IgD-negative memory B cell (primary cell): ENCODE data around the gene KRT23. TPM values are rescaled to one million over a fixed set of nuclear protein-coding genes. Genes with fewer than 3 reads are reported as not detected.
"Not testable (repeated sequence)": the region's sequence is repeated elsewhere in the genome, so short reads cannot be mapped to it uniquely, and the experiment has no call there.

Experiments
- H3K27ac Mint-ChIP-seq, 3 donors: one replicate each; pipeline ENCODE4 v1.8.0; 2020 to 2022; ENCODE audit warnings: mild to moderate bottlenecking in 3 of 3, mixed read lengths in 3 of 3, moderate library complexity in 1 of 3
- H3K27me3 Mint-ChIP-seq: one replicate; pipeline ENCODE4 v1.8.0; 2021; ENCODE audit warnings: mixed read lengths
- H3K36me3 Mint-ChIP-seq: one replicate; pipeline ENCODE4 v1.8.0; 2020; ENCODE audit warnings: mild to moderate bottlenecking, mixed read lengths
- H3K4me1 Mint-ChIP-seq, 3 donors: one replicate each; pipeline ENCODE4 v1.8.0; 2020 to 2022; ENCODE audit warnings: mixed read lengths in 3 of 3, mild to moderate bottlenecking in 1 of 3
- H3K4me3 Mint-ChIP-seq, 4 donors: one replicate each; pipeline ENCODE4 v1.8.0; 2020 to 2022; ENCODE audit warnings: mild to moderate bottlenecking in 4 of 4, mixed read lengths in 4 of 4, moderate library complexity in 3 of 4
- H3K9me3 Mint-ChIP-seq, 3 donors: one replicate each; pipeline ENCODE4 v1.8.0; 2020 to 2021; ENCODE audit warnings: mixed read lengths in 3 of 3, mild to moderate bottlenecking in 1 of 3
- polyA plus RNA-seq: library from polyadenylated mRNA; unstranded; fragments of 300-500 nt; fragmentation: Illumina TruSeq; gene quantifications from one replicate; pipeline ENCODE4 v1.2.3, GENCODE V29; 2021

KRT23 gene
- polyA plus RNA-seq, 1 donor from 2014 or later, result not detected

DNA sequence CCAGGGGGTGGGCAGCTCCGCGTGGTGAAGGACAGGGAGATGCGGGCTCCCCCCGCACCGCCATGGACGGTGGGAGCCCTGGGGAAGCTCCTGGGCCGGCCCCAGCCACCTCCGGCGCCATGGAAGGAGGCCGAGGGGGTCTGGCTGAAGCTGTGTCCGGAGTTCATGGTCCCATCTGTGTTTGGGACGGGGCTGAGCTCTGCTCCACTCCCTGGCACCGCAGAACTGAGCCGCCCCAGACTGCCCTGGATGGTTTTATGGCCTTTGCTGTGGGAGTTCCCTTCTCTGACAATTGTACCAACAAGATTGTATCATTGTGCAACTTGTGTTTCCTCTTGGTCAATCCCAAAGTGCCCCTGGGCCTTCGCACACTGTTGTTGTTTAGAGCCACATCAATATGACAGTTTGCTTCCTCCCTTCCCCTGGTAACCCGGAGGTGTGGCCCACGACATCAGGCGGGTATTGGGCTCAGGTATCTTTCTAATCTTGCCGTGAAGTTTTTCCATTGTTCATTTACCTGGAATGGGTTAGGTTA is 942 bp downstream of the KRT23 start:
- Mint-ChIP-seq H3K4me3 (no peak overlapping the region), H3K27ac (no peak overlapping the region), H3K4me1 (peaks cover 0 to 1% (median 0%) of the 10 kb centered on the region in 3 donors), H3K36me3 (no peaks in the 10 kb centered on the region), H3K9me3 (no peaks in the 10 kb centered on the region), H3K27me3 (peaks cover 15% of the 10 kb centered on the region)

DNA sequence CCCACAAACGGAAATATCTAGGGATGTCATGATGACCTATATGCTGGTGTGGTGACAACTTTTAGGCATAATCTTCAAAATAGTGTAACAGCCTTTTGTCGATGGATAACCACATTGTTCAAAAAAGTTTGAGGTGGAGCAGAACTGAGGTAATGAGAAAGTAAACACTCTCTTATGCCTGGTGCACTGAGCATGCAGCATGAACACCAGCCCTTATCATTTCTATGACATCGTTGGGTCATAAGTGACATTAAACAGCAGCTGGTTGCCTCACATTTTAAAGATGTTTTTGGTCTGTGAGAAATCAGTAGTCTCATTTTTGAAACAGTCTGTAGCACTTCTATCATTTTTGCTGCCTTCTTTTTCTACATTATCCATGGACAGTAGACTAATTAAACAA is 1.8 kb downstream of the KRT23 start:
- H3K27ac Mint-ChIP-seq, result no peak overlapping the region
- H3K4me3 Mint-ChIP-seq, result no peak overlapping the region
- peaks cover 0 to 3% (median 0%) of the 10 kb centered on the region in 3 donors for H3K9me3 Mint-ChIP-seq
- H3K27me3 Mint-ChIP-seq, result peaks cover 15% of the 10 kb centered on the region
- peaks cover 0 to 1% (median 0%) of the 10 kb centered on the region in 3 donors for H3K4me1 Mint-ChIP-seq
- H3K36me3 Mint-ChIP-seq, result no peaks in the 10 kb centered on the region

DNA sequence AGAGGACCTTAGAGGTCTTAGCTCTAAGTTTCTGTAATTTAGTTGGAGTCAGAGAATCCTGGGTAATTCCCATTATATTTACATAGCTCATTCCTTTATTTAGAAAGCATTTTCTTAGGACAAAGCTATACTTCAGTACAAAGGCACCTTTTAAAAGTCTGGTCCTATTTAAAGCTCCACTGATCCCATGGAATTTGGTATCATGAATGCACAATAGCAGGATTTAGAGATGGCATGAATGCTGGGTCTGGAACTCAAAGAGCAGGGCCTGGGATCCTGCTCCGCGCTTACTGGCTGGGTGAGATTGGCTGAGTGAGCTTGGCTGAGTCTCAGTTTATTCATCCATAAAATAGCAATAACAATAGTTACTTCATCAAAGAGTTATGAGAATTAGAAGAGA is 4.8 kb downstream of the KRT23 start:
- H3K4me1 Mint-ChIP-seq, result peaks cover 0 to 1% (median 0%) of the 10 kb centered on the region in 3 donors
- H3K36me3 Mint-ChIP-seq, result no peaks in the 10 kb centered on the region
- H3K4me3 Mint-ChIP-seq, result no peak overlapping the region
- H3K27ac Mint-ChIP-seq, result no peak overlapping the region
- peaks cover 0 to 3% (median 0%) of the 10 kb centered on the region in 3 donors for H3K9me3 Mint-ChIP-seq
- H3K27me3 Mint-ChIP-seq, result peaks cover 12% of the 10 kb centered on the region

DNA sequence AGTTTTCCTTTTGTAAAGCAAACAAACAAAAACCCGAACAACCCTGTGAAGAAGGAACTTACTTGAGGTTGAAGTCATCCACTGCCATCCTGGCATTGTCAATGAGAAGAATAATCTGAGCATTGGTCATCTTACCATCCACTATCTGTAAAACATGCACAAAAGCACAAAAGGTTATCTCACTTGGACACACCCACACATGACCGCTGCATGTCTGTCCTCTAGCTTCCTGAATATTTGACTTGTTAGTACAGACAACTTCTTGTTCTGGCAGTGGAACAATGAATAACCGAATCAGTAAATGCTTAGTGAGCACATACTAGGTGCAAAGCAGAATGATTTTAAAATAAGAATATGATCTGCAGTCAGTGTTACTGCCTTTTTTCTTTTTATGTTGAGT is 6.1 kb downstream of the KRT23 start:
- H3K9me3 Mint-ChIP-seq, result peaks cover 0 to 3% (median 0%) of the 10 kb centered on the region in 3 donors
- H3K4me3 Mint-ChIP-seq, result no peak overlapping the region
- H3K4me1 Mint-ChIP-seq, result no peaks in the 10 kb centered on the region
- H3K27ac Mint-ChIP-seq, result no peak overlapping the region
- H3K27me3 Mint-ChIP-seq, result peaks cover 11% of the 10 kb centered on the region
- no peaks in the 10 kb centered on the region for H3K36me3 Mint-ChIP-seq

DNA sequence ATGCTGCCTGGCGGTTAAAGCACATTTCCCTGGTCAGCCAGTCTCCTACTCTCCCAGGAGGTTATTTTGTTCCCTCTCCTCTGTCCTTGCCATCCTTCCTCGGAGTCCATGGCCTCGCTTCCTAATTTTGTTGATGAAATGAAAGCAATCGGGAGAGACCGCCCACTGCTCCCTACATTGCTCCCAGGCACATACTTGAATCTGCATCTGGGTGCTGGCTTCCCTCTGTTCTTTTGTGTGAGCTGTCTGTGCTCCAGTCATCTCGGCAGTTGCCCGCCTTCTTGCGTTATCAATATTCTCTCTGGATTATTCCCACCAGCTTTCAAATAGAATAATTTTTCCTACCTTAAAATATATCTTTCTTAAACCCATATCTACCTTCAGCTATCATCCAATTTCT is 11.1 kb downstream of the KRT23 start:
- Mint-ChIP-seq H3K4me3 (no peak overlapping the region), H3K9me3 (peaks cover 0 to 2% (median 0%) of the 10 kb centered on the region in 3 donors), H3K27me3 (peaks cover 9% of the 10 kb centered on the region), H3K36me3 (no peaks in the 10 kb centered on the region), H3K27ac (no peak overlapping the region), H3K4me1 (no peaks in the 10 kb centered on the region)

DNA sequence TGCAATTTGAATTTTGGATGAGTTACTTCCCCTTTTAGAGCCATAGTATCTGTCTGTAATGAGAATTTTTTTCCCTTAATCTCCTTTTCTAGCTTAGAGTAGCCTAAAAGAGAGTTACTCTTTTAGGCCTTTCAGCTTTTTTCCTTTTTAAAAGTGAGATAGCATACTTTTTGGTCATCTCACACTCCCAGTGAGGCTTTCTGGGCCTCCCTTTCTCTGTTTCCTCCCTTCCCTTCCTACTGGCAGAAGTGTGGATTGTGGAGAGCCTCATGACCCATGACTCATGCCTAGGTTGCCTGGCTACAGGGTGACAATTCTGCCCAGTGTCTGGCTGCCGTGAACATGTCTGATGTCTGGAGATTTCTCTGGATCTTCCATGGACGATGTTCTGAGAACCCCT is 15.2 kb downstream of the KRT23 start:
- H3K4me3 Mint-ChIP-seq, result no peak overlapping the region
- H3K27me3 Mint-ChIP-seq, result peaks cover 9% of the 10 kb centered on the region
- no peak overlapping the region for H3K27ac Mint-ChIP-seq
- H3K4me1 Mint-ChIP-seq, result no peaks in the 10 kb centered on the region
- no peaks in the 10 kb centered on the region for H3K9me3 Mint-ChIP-seq
- no peaks in the 10 kb centered on the region for H3K36me3 Mint-ChIP-seq

DNA sequence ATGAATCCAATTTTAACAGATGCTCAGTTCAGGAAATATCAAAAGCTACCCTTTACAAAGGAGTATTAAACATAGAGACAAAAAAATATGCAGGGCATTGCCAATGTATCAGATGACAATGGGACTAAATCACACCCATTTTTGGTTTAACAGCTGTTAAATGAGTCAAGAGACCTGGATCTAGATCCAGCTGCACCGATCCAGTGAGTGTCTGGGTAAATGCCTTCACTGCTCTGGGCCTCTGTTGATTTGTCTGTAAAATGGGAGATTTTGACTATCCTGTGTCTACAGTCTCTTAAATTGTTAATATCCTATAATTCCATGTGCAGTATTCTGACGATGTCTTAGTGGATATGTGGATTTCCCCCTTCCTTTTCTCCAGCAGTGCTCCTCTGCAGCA is 16.4 kb downstream of the KRT23 start:
- no peak overlapping the region for H3K4me3 Mint-ChIP-seq
- peak overlapping the region in 1 of 3 donors; percentile 24 for H3K27ac Mint-ChIP-seq
- H3K36me3 Mint-ChIP-seq, result no peaks in the 10 kb centered on the region
- no peaks in the 10 kb centered on the region for H3K9me3 Mint-ChIP-seq
- peaks cover 0 to under 1% (median 0%) of the 10 kb centered on the region in 3 donors for H3K4me1 Mint-ChIP-seq
- H3K27me3 Mint-ChIP-seq, result peaks cover 6% of the 10 kb centered on the region

DNA sequence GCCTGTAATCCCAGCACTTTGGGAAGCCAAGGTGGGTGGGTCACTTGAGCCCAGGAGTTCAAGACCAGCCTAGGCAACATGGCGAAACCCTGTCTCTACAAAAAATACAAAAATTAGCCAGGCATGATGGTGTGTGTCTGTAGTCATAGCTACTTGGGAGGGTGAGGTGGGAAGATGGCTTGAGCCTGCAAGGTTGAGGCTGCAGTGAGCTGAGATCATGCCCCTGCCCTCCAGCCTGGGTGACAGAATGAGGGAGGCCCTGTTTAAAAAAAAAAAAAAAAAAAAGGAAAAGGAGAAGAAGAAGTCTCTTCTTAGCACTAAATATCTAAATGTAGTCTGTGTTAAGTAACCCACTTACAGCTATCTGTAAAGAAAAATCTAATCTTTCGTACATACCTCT is 20.3 kb downstream of the KRT23 start:
- not testable (repeated sequence) for H3K27ac Mint-ChIP-seq, H3K36me3 Mint-ChIP-seq, H3K27me3 Mint-ChIP-seq

DNA sequence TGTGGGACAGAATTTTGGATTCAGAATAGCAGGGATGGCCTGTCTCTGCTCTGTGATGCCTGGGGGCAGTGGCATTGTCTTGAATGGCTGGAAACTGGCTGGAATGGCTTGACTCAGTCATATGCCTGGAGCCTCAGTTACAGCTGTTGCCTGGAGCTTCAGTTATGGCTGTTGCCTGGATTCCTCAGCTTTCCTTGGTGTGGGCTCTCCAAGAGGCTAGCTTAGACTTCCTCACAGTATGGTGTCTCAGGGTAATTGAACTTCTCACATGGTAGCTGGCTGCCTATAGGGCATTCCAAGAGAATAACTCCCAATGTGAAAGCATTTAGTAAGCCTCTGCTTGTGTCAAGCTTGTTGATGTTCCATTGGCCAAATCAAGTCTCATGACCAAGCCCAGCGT is 21.1 kb downstream of the KRT23 start:
- Mint-ChIP-seq H3K4me3 (no peak overlapping the region), H3K27me3 (peaks cover 5% of the 10 kb centered on the region), H3K4me1 (peaks cover 3 to 10% (median 4%) of the 10 kb centered on the region in 3 donors), H3K27ac (no peak overlapping the region), H3K9me3 (no peaks in the 10 kb centered on the region), H3K36me3 (peaks cover 2% of the 10 kb centered on the region)

More for the DNA sequence above, 20.3 kb downstream of the KRT23 start:
- not testable (repeated sequence) for H3K4me3 Mint-ChIP-seq, H3K4me1 Mint-ChIP-seq, H3K9me3 Mint-ChIP-seq

DNA sequence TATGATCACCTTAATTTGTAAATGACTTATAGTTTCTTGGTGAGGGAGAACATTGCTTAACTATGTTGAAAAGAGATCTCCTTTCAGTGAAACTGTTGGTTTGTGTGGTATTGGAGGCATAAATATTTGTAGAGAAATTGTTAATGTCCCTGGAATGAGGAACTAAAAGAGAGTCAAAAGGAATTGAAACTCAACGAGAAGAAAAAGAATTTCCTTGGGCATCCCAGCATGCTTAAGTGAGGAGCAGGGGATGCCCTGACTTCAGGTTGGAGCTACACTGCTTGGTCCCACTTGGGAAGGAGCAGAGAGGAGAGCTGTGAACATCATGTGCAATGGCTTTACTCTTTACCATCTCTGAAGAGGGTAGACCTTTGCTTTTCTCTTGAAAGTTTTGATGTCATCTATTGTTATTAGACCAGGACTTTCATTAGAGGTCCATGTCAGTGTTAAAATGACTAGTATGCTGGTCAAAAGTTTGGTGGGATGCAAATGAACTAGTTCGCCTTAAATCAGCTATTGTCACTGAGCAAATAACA is 21.7 kb downstream of the KRT23 start:
- Mint-ChIP-seq H3K4me3 (peak overlapping the region in 1 of 4 donors; percentile 7), H3K4me1 (peaks cover 3 to 10% (median 4%) of the 10 kb centered on the region in 3 donors), H3K27me3 (peaks cover 5% of the 10 kb centered on the region), H3K27ac (no peak overlapping the region), H3K9me3 (no peaks in the 10 kb centered on the region), H3K36me3 (peaks cover 2% of the 10 kb centered on the region)

DNA sequence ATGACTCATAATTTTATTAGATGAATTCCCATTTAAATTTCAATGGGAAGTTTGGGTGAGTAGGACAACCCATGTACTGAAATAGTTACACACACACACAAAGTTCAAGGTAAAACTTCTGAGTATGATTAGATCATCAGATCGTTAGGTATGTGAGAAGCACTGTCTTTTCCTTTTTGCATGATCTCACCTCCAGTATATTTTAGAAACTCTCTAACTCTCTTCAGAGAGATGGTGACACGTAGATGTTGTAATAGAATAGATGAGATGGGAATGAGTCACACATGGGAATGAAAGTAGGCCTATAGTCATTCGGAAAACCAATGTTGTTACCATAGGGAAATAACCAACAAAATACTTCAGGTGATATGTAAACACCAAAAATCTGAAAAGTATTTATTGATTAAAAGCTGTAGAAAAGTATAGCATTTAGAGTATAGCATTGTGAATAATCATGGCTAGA is 22.2 kb downstream of the KRT23 start:
- Mint-ChIP-seq H3K27ac (no peak overlapping the region), H3K36me3 (peaks cover 2% of the 10 kb centered on the region)

DNA sequence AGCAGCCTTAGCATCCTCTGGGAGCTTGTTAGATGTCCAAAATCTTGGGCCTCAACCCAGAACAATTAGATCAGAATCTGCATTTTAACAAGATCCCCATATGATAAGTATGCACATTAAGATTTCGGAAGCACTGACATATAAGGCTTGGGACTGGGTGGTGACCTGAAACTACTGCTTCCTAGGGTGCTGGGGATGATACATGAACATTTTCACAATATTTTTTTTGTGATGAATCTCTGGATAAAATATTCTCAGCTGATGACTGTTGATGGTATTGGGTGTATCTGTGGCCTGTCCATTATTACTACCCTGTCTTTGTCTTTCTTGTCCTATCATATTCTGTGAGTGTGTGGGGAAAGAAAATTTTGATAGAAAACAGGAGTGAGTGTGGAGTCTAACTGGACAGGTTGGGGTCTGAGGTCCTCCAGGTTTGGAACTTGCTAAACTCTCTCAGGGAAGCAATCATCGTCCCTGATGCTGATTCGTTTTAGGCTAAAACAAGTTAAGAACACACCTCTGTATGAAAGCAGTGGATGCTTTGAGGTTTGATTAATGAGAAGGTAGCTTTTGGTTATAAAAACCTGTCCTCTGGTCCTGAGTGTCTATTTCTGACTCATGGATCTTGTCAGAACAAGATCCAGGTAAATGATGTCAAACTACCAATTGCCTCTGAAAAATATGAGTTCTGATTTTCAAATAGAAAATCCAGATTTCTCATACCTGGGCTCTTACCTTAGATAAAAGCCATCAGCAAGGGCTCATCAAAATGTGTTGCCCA is 23.2 kb downstream of the KRT23 start:
- Mint-ChIP-seq H3K27ac (no peak overlapping the region), H3K9me3 (no peaks in the 10 kb centered on the region), H3K27me3 (peaks cover 5% of the 10 kb centered on the region), H3K36me3 (peaks cover 2% of the 10 kb centered on the region), H3K4me3 (no peak overlapping the region), H3K4me1 (peaks cover 3 to 10% (median 4%) of the 10 kb centered on the region in 3 donors)

More for the DNA sequence above, 22.2 kb downstream of the KRT23 start:
- Mint-ChIP-seq H3K27me3 (peaks cover 5% of the 10 kb centered on the region), H3K4me3 (no peak overlapping the region), H3K4me1 (peaks cover 3 to 10% (median 4%) of the 10 kb centered on the region in 3 donors), H3K9me3 (no peaks in the 10 kb centered on the region)

DNA sequence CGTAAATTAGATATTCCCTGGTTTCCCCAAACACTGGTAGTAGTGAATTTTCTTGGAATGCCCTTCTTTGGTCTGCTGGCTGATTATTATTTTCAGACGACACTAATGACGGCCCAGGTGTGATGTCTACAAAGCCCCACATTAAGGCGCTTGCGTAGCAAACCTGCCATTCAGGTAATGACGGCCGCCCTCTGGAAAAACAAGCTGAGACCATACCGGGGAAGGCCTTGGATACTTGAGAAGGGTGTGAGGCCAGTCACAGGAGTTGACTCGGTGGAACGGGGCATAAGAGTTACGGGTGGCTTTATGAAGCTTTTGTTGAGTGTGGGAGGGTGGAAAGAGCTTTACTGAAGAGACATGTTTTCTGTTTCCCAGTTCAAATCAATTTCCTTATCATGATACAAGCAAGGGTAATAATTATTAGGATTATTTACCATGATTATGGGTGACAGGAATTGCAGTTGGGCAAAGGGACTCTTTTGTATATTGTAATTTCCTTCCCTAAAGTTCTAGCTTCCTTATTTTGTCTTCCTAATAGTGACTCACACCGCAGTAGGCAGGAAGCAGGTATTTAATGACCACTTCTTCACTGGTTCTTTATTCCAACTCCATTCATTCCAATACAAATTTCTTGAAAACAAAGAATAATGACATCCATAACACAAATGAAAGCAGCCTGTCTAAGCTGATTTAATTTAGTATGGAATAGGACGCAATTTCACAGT is 24.8 kb downstream of the KRT23 start:
- Mint-ChIP-seq H3K27me3 (peaks cover 12% of the 10 kb centered on the region), H3K4me1 (peaks cover 3 to 10% (median 4%) of the 10 kb centered on the region in 3 donors), H3K36me3 (peaks cover 2% of the 10 kb centered on the region), H3K27ac (no peak overlapping the region), H3K4me3 (no peak overlapping the region), H3K9me3 (no peaks in the 10 kb centered on the region)

DNA sequence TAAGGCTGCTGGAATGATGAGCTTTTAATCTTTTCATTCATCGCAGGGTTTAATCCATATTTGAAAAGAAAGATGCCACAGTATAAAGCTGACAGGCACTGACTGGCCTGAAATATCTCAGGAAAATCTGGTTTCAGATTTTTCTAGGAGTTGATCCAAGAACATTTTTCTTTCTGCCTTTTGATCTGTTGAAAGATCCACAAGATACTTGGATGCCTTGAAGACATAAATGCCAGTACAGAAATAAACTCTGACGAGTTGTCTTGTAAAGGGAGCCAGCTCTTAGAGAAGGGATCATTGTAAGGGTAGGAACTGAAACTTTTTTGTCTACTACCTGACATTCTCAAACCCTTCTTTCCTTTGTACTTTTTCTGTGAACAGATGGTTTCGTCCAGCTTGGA is 27.0 kb downstream of the KRT23 start:
- Mint-ChIP-seq H3K4me1 (peaks cover 0 to 4% (median 0%) of the 10 kb centered on the region in 3 donors), H3K27me3 (peaks cover 19% of the 10 kb centered on the region)

DNA sequence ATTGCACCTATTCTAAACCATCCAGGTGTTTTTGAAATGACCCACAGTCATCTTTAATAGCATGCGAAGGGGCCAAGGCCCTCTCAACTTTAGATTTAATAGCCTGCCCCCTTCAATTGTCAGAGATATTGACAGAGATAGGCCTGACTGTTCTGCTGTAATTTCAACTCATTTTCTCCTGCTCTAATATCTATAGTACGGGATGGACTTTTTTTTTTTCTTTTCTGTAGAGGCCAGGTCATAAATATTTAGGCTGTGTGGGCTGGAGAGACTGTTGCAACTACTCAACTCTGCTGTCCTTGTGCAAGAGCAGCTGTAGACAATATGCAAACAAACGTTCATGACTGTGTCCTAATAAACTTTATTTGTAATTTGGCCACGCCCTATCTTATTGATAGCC is 27.7 kb downstream of the KRT23 start:
- Mint-ChIP-seq H3K36me3 (no peaks in the 10 kb centered on the region), H3K27me3 (peaks cover 20% of the 10 kb centered on the region), H3K9me3 (no peaks in the 10 kb centered on the region), H3K4me3 (no peak overlapping the region), H3K27ac (no peak overlapping the region), H3K4me1 (peaks cover 0 to 1% (median 0%) of the 10 kb centered on the region in 3 donors)

More for the DNA sequence above, 27.0 kb downstream of the KRT23 start:
- Mint-ChIP-seq H3K4me3 (no peak overlapping the region), H3K36me3 (no peaks in the 10 kb centered on the region), H3K27ac (no peak overlapping the region), H3K9me3 (no peaks in the 10 kb centered on the region)
